Parietal lobe (tissue), 2 donors: ENCODE measurements around the gene EPB41L4A. TPM values are rescaled to one million over a fixed set of nuclear protein-coding genes. Genes with fewer than 3 reads are reported as not detected.

Source experiments
- small RNA-seq: library from RNA; depleted of rRNA; stranded (forward); fragments of <200 nt; gene quantifications from one replicate; pipeline ENCODE3, GENCODE V24; 2014; ENCODE audit warnings: low replicate concordance
- total RNA-seq: library from RNA; depleted of rRNA; stranded (reverse); fragments of >200 nt; gene quantifications from one replicate; pipeline ENCODE4 v1.2.3, GENCODE V29; 2014

The EPB41L4A gene, protein sequence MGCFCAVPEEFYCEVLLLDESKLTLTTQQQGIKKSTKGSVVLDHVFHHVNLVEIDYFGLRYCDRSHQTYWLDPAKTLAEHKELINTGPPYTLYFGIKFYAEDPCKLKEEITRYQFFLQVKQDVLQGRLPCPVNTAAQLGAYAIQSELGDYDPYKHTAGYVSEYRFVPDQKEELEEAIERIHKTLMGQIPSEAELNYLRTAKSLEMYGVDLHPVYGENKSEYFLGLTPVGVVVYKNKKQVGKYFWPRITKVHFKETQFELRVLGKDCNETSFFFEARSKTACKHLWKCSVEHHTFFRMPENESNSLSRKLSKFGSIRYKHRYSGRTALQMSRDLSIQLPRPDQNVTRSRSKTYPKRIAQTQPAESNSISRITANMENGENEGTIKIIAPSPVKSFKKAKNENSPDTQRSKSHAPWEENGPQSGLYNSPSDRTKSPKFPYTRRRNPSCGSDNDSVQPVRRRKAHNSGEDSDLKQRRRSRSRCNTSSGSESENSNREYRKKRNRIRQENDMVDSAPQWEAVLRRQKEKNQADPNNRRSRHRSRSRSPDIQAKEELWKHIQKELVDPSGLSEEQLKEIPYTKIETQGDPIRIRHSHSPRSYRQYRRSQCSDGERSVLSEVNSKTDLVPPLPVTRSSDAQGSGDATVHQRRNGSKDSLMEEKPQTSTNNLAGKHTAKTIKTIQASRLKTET
- total RNA-seq, result 32.2 TPM

DNA sequence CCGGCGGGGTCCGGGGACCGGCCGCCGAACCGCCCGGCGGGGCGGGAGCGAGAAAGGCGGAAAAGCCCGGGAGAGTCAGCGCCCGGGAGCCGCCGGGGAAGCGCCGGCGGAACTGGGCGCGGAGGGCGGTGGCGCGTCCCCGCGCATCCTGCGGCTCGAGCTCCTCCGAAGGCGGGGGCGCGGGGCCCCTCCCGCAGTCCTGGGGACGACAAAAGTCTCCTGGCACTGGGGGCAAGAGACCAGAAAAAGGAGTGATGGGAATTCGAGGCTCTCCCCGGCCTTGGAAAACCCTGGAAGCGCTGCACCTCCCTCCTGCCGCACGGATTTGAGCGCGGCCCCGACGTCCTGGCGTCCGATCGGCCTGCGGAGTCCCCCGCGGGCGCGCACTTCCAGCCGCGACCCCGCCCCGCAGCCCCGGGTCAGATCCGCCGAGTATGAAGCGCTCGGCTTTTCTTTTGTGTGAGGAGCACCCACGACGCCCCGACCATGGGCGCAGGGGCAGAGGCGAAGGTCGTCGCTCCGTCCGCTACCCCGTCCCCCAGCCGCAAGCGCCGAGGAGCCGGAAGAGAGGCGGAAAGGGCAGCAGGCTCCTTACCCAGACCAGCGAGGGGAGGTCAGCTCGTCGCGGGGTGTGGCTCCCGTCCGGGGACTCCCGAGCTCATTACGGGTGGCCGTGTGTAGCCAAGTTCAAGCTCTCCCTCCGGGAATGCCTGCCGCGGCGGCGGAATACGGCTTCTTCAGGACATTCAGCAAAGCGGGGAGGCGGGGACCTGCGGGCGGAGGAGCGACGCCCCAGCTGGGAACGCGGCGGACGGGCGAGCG, at the start of gene EPB41L4A:
Gene EPB41L4A (minus strand): TSS at position 114 of the 822 bp plus-strand sequence. CDS start 238 bp downstream, outside the sequence.

Small RNA genes lying within 50 kb of the gene (small RNA-seq; reads per million reads assigned to genes)
- gene AC010265.1 (not detected), gene HMGB3P16 (not detected), gene SNORA13 (6.6 reads per million, percentile 88 among the genes with 10 or more reads in this experiment)
